GF-D8 (cell line): Measurements from ENCODE around the gene GLTPD2.

Experiments
- DNase-seq: peaks from one replicate; lab custom pipeline; 2025; lab: John Stamatoyannopoulos, UW

The GLTPD2 gene

GRCh38 chr17:4771519-4772234, 17.1 kb upstream of the GLTPD2 start, which contains the start of gene TM4SF5:
TSS of gene TM4SF5 (plus strand) at chr17:4771886. CDS start at chr17:4771923, 37 bp downstream.
- no peak for DNase-seq

DNA sequence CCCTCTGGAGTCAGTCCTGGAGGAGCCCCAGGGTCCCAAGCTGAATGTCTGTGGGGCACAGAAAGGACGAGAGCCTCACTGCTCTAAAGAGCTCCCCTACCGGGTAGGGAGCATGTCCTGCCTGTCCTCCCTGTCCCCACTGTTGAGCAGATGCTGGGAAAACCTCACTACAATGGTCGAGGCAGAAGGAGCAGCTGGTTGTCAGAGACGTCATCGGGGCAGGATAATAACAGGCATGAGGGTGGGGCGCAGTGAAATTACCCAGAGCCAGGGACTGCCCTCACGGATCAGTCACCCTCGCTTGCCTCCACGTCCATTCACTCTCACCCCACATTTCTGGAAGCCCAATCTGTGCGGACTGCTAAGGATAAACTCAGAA, 16.5 kb upstream of the GLTPD2 start:
- no peak for DNase-seq

DNA sequence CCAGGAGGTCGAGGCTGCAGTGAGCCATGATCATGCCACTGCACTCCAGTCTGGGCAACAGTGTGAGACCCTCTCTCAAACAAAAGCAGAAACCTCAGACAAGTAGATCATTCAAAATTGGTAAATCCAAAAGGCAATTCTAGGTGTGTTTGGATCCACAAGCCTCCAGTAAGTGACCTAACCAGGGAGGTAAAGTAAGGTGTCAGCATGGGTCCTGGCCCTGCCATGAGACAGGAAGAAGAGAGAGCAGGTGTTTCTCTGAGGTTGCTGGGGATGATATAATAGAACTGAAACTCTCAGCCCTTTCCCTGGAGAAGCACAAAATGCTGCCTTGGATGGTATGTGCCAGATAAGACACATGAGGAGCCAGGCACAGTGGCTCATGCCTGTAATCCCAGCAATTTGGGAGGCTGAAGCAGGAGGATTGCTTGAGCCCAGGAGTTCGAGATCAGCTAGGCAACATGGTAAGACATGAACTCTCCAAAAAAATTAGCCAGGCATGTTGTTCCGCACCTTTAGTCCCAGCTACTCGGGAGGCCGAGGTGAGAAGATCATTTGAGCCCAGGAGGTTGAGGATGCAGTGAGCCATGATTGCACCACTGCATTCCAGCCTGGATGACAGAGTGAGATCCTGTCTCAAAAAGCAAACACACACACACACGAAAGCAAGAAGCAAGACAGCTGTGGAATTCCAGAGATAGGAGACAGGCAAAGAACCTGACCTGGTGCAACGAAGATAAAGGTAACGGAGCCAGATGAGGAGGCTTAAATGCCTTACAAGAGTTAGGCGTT, 10.6 kb upstream of the GLTPD2 start:
- no peak for DNase-seq

- DNase-seq = no peak
Measured at GRCh38 chr17:4780325-4780955, 8.3 kb upstream of the GLTPD2 start.

DNA sequence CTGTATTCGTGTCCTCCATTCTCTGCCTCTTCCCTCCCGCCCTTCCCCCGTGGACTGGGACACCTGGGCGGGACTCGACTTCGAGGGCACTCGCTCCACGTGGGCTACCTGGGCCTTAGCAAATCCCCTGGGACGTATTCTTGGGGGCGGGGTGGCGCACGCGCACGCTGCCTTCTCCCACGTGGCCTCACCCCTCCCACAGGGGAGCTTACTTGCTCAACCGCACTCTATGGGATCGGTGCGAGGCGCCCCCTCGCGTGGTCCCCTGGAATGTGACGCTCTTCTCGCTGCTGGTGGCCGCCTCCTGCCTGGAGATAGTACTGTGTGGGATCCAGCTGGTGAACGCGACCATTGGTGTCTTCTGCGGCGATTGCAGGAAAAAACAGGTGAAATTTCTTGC, 6.1 kb upstream of the GLTPD2 start:
- no peak for DNase-seq

GRCh38 chr17:4785311-4786105, 3.3 kb upstream of the GLTPD2 start:
- no peak for DNase-seq

DNA sequence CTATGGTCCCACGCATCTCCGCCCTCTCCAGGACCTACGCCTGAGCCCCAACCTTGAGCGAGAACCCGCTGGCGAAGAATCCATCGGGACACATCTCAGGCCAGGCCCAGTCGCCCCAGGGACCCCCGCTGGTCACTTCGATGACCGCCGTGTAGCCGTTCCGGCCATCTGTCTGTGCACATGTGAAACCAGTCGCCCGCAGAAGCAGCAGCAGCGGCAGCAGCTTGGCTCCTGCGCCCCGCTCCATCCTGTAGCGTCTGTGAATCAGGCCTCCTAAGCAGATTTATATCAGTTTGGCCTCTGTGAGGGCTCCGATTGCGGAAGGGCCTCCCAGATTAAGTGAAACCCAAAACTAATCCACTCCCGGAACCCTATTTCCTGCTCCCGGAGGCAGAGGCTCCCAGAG, 2.7 kb upstream of the GLTPD2 start, which contains the start of gene VMO1:
TSS of gene VMO1 (minus strand) at position 259 of the 406 bp plus-strand sequence. CDS start at position 247, 12 bp downstream.
- no peak for DNase-seq

DNA sequence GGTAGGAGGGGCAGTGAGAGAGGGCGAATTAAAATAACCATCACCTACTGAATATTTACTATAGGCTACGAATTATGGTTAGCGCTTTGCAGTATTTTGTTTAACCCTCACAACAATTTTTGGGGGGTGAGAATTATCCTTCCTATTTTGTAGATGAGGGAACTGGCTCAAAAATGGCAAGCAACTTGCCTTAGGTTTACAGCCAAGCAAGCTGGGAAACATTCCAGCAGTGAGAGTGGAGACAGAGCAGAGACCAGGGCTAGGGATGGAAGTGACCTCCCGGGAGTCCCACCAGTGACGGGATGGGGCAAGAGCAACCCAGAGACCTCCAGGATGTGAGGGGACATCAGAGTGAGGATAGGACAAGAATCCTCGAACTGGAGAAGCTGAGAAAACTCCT, 2.2 kb upstream of the GLTPD2 start:
- DNase-seq = no peak

DNA sequence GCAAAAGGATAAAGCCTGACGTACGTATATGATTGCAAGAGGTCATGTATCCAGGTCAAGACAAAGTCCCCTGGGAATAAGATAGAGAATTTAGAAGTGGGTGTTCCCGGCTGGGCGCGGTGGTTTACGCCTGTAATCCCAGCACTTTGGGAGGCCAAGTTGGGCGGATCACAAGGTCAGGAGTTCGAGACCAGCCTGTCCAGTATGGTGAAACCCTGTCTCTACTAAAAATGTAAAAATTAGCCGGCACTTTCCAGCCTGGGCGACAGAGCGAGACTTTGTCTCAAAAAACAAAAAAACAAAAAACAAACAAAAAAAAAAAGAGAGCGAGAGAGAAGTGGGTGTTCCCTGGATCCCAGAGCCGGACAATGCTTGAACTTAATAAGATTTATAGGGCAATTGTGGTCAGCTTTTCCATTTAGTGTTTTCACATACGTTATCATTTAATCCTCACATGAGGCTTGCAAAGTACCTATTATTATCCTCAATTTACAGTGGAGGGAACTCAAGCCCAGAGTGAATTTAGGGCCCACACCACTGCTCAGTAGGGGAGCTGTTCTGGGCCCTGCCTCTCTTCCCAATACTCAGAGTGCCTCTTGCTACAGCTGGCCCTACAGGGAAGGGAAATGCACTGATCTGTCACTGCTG, 481 bp upstream of the GLTPD2 start:
- DNase-seq = no peak

DNA sequence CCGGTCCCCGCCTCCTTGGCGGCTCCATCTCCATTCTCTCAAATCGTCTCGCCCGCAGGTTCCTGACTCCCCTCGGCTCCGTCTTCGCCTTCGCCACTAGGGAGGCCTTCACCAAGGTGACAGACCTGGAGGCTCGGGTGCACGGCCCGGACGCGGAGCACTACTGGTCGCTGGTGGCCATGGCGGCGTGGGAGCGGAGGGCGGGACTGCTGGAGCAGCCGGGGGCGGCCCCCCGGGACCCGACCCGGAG, 862 bp downstream of the GLTPD2 start:
- DNase-seq = no peak

- DNase-seq = peak; percentile 3
Measured at GRCh38 chr17:4789951-4790704, 1.4 kb downstream of the GLTPD2 start.

GRCh38 chr17:4790705-4791088, 1.9 kb downstream of the GLTPD2 start:
- DNase-seq = no peak

DNA sequence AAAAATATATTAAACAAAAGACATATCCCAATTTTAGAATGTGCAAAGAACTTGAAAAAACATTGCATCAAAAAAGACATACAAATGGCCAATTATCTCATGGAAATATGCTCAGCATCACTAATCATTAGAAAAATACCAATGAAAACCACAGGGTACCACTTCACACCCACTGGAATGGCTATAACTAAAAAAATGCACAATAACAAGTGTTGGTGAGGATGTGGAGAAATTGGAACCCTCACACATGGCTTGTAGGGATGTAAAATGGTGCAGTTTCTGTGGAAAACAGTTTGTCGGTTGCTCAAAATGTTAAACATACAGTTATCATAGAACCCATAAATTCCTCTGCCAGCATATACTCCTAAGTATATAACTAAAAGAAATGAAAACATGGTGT, 6.4 kb downstream of the GLTPD2 start:
- no peak for DNase-seq

- DNase-seq = no peak
Measured at GRCh38 chr17:4796552-4796920, 7.8 kb downstream of the GLTPD2 start.

- DNase-seq = no peak
Measured at GRCh38 chr17:4800462-4801196, 11.9 kb downstream of the GLTPD2 start.

DNA sequence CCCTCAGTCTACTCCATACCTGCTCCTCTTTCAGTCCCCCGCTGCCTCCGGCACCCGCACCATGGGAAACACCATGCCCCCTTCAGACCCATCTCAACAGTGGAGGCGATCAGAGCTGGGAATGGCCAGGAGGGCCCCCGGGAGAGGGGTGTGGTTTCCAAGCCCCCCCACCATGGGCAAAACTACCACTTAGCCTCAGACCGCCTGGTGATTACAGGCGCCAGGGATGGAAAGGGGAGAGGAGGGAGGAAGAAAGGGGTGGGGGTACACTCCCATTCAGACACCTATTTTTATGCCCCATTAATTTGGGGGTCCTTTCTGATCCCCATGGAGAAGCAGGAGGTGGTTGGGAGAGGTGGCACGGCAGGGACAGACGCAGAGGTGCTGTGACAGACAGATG, 13.5 kb downstream of the GLTPD2 start, which contains the start of gene C17orf114:
TSS of gene C17orf114 (minus strand) at position 101 of the 400 bp plus-strand sequence.
- DNase-seq = no peak

GRCh38 chr17:4806456-4806776, 17.7 kb downstream of the GLTPD2 start:
- no peak for DNase-seq

- DNase-seq = no peak
Measured at GRCh38 chr17:4806777-4807604, 18.2 kb downstream of the GLTPD2 start, which contains the start of gene PLD2. TSS of gene PLD2 (plus strand) at chr17:4807152. CDS start at chr17:4807773, 621 bp downstream.

- no peak for DNase-seq
Measured at GRCh38 chr17:4807605-4808377, 19.0 kb downstream of the GLTPD2 start.
